ENCODE results near the gene THAP12.

GRCh38 chr11:76316726-76317125, 64.2 kb downstream of the THAP12 start:
- TF ChIP-seq POLR2A (IDR thresholded peaks at IDR 0.05) (no peak), CTCF (IDR thresholded peaks at IDR 0.05) (no peak)
